ENCODE data around the gene NXNL1. TPM values are rescaled to one million over a fixed set of nuclear protein-coding genes. Genes with fewer than 3 reads are reported as not detected.

The NXNL1 gene
- total and polyA plus RNA-seq, 2 of the 13 experiments (the other 11 are each of a cell fraction or from before 2014, with no cell fraction given): not detected

GRCh38 chr19:17475541-17476115, 14.9 kb upstream of the NXNL1 start (continued):
- TF ChIP-seq ZNF792 (CRISPR knock-in tag; IDR thresholded peaks at IDR 0.05) (peak; percentile 47; the same call in 1 of the 2 replicates), ZNF446 (CRISPR knock-in tag; IDR thresholded peaks at IDR 0.05) (no peak), ZNF724P (CRISPR knock-in tag; IDR thresholded peaks at IDR 0.05; ENCODE audit: borderline replicate concordance) (no peak), SMAD9 (CRISPR knock-in tag; IDR thresholded peaks at IDR 0.05) (no peak), SOX13 (IDR thresholded peaks at IDR 0.05) (no peak), SOX13 (CRISPR knock-in tag; conservative IDR thresholded peaks at IDR 0.05 in 1 of 2, IDR thresholded peaks at IDR 0.05 in 1 of 2) (peak in 1 of 2 experiments; percentile 59; a peak in 2 of 4 replicates), SNAPC2 (CRISPR knock-in tag; IDR thresholded peaks at IDR 0.05) (no peak), NCOA2 (CRISPR knock-in tag; IDR thresholded peaks at IDR 0.05) (0 out of 2 replicates have a peak, but pooled peaks have one; percentile 56), ZNF891 (CRISPR knock-in tag; IDR thresholded peaks at IDR 0.05) (no peak), EZH2 (conservative IDR thresholded peaks at IDR 0.05; ENCODE audit: low read depth, low read length) (no peak), ZFP36 (IDR thresholded peaks at IDR 0.05; ENCODE audit: borderline replicate concordance, low read depth, low read length, partially characterized antibody) (no peak), POLR2G (IDR thresholded peaks at IDR 0.05; ENCODE audit: low read depth, low read length) (peak; percentile 57), DRAP1 (CRISPR knock-in tag; IDR thresholded peaks at IDR 0.05) (no peak; the same call in 1 of the 2 replicates), YEATS2 (CRISPR knock-in tag; IDR thresholded peaks at IDR 0.05; ENCODE audit: borderline replicate concordance) (peak; percentile 48; the same call in 1 of the 2 replicates), ATF1 (CRISPR knock-in tag; IDR thresholded peaks at IDR 0.05) (no peak), CENPT (CRISPR knock-in tag; IDR thresholded peaks at IDR 0.05; ENCODE audit: low read depth) (no peak), THAP7 (CRISPR knock-in tag; IDR thresholded peaks at IDR 0.05) (no peak), ZXDC (CRISPR knock-in tag; IDR thresholded peaks at IDR 0.05) (no peak), FOXO1 (CRISPR knock-in tag; IDR thresholded peaks at IDR 0.05) (peak; percentile 47), ZNF749 (CRISPR knock-in tag; IDR thresholded peaks at IDR 0.05; ENCODE audit: borderline replicate concordance) (no peak), TFAP4 (IDR thresholded peaks at IDR 0.05; ENCODE audit: borderline replicate concordance, low read depth) (no peak), ZNF674 (CRISPR knock-in tag; IDR thresholded peaks at IDR 0.05; ENCODE audit: low read depth) (no peak), SAP130 (CRISPR knock-in tag; IDR thresholded peaks at IDR 0.05; ENCODE audit: low read depth) (peak; percentile 81), GZF1 (CRISPR knock-in tag; IDR thresholded peaks at IDR 0.05) (no peak), U2AF2 (IDR thresholded peaks at IDR 0.05; ENCODE audit: low read depth, low read length) (no peak), CTCF (CRISPR knock-in tag; IDR thresholded peaks at IDR 0.05) (no peak)

All from HepG2 (cell line).